ENCODE measurements around the gene LCNL1. TPM values are rescaled to one million over a fixed set of nuclear protein-coding genes. Genes with fewer than 3 reads are reported as not detected.
A peak's percentile ranks its signal among the peaks of the same experiment; 100 is the strongest.

LCNL1 gene
- total RNA-seq, 5 donors from 2014 or later (not counting 1 experiment from before 2014, with no cell fraction given): 0.29 to 2.2 (median 1.3) TPM

- Histone ChIP-seq H3K4me1 (ENCODE audit: control insufficient read depth in 1 of 2, extremely low read depth in 1 of 2, insufficient read depth in 2 of 2, low read length in 2 of 2) (peaks cover 8 to 43% of the 10 kb centered on the region in 2 experiments), H3K27me3 (replicated peaks in 1 of 2; ENCODE audit: control insufficient read depth in 2 of 2, extremely low read depth in 1 of 2, insufficient read depth in 2 of 2, low read length in 1 of 2) (peaks cover 0 to 36% of the 10 kb centered on the region in 2 experiments), H3K27ac (ENCODE audit: low read length) (no peak overlapping the region), H3K4me3 (ENCODE audit: control insufficient read depth in 1 of 2, extremely low read depth in 1 of 2, low read length in 1 of 2) (no peak overlapping the region), H3K9me3 (no peaks in the 10 kb centered on the region), H3K36me3 (ENCODE audit: control insufficient read depth in 2 of 2, extremely low read depth in 1 of 2, insufficient read depth in 1 of 2, low read length in 1 of 2) (peaks cover 4 to 7% of the 10 kb centered on the region in 2 donors)
- Mint-ChIP-seq H3K4me3 (no peak overlapping the region), H3K4me1 (peaks cover 14 to 24% (median 16%) of the 10 kb centered on the region in 3 donors), H3K27me3 (peaks cover 8 to 20% of the 10 kb centered on the region in 2 donors), H3K27ac (no peak overlapping the region), H3K9me3 (no peaks in the 10 kb centered on the region), H3K36me3 (peaks cover 3% of the 10 kb centered on the region)
- 92% methylated on average over 4 of the region's 4 CpGs for WGBS (ENCODE audit: insufficient coverage)
- no peak for DNase-seq
- POLR2A ChIA-PET: no interaction called here
- CTCF ChIA-PET: no interaction called here
- no peak for ATAC-seq (replicated peaks in 1 of 4)
These were observed 6.1 kb downstream of the LCNL1 start for GRCh38 chr9:136988872-136989271.

- ChIA-PET POLR2A (no interaction called here), CTCF (interaction anchor here in 1 of 2 donors (0.5 kb wide), 1 partner anchor 9 kb away, joined by 3 read pairs; no protein-coding TSS in a partner anchor)
- 76% methylated on average over 6 of the region's 10 CpGs for whole genome bisulfite sequencing (ENCODE audit: insufficient coverage)
- Histone ChIP-seq H3K27ac (ENCODE audit: low read length) (no peak overlapping the region), H3K9me3 (no peaks in the 10 kb centered on the region), H3K4me1 (ENCODE audit: control insufficient read depth in 1 of 2, extremely low read depth in 1 of 2, insufficient read depth in 2 of 2, low read length in 2 of 2) (peaks cover 8 to 44% of the 10 kb centered on the region in 2 experiments), H3K36me3 (ENCODE audit: control insufficient read depth in 2 of 2, extremely low read depth in 1 of 2, insufficient read depth in 1 of 2, low read length in 1 of 2) (peaks cover 4 to 13% of the 10 kb centered on the region in 2 donors), H3K27me3 (replicated peaks in 1 of 2; ENCODE audit: control insufficient read depth in 2 of 2, extremely low read depth in 1 of 2, insufficient read depth in 2 of 2, low read length in 1 of 2) (peaks cover 0 to 20% of the 10 kb centered on the region in 2 experiments), H3K4me3 (ENCODE audit: control insufficient read depth in 1 of 2, extremely low read depth in 1 of 2, low read length in 1 of 2) (no peak overlapping the region)
- peaks cover 3% of the 10 kb centered on the region for H3K36me3 Mint-ChIP-seq
- ATAC-seq (replicated peaks in 1 of 4): no peak
- peaks cover 11 to 25% (median 19%) of the 10 kb centered on the region in 3 donors for H3K4me1 Mint-ChIP-seq
- peaks cover 5 to 14% of the 10 kb centered on the region in 2 donors for H3K27me3 Mint-ChIP-seq
- DNase-seq: no peak
- H3K4me3 Mint-ChIP-seq: peak overlapping the region; percentile 76 to 84 (median 80)
- peak overlapping the region; percentile 72 to 78 for H3K27ac Mint-ChIP-seq
- no peaks in the 10 kb centered on the region for H3K9me3 Mint-ChIP-seq
These were observed 7.6 kb downstream of the LCNL1 start for GRCh38 chr9:136990242-136990911.

- CTCF ChIA-PET: interaction anchor here (0.6 to 3.1 kb wide), 6 partner anchors 14 to 143 kb away, joined by 4 to 9 read pairs (median 6); no protein-coding TSS in a partner anchor
- ATAC-seq (replicated peaks in 1 of 4): peak; percentile 84 to 91 (median 88)
- WGBS (ENCODE audit: insufficient coverage): 1% methylated on average over 55 of the region's 92 CpGs
These were observed 9.4 kb downstream of the LCNL1 start, which contains the start of gene PAXX for GRCh38 chr9:136991993-136992818. Gene PAXX (plus strand): TSS chr9:136992422. CDS start chr9:136992444, 22 bp downstream.

GRCh38 chr9:136992819-136993369 is 10.1 kb downstream of the LCNL1 start:
- H3K9me3 Mint-ChIP-seq: no peaks in the 10 kb centered on the region
- Histone ChIP-seq H3K4me3 (ENCODE audit: control insufficient read depth in 1 of 2, extremely low read depth in 1 of 2, low read length in 1 of 2) (peak overlapping the region; percentile 84 to 89), H3K4me1 (ENCODE audit: control insufficient read depth in 1 of 2, extremely low read depth in 1 of 2, insufficient read depth in 2 of 2, low read length in 2 of 2) (peaks cover 22 to 62% of the 10 kb centered on the region in 2 experiments), H3K9me3 (no peaks in the 10 kb centered on the region), H3K27me3 (replicated peaks in 1 of 2; ENCODE audit: control insufficient read depth in 2 of 2, extremely low read depth in 1 of 2, insufficient read depth in 2 of 2, low read length in 1 of 2) (peaks cover 0 to 23% of the 10 kb centered on the region in 2 experiments), H3K36me3 (ENCODE audit: control insufficient read depth in 2 of 2, extremely low read depth in 1 of 2, insufficient read depth in 1 of 2, low read length in 1 of 2) (peaks cover 4 to 13% of the 10 kb centered on the region in 2 donors), H3K27ac (ENCODE audit: low read length) (peak overlapping the region; percentile 86)
- H3K4me3 Mint-ChIP-seq: peak overlapping the region; percentile 79 to 85 (median 84)
- DNase-seq: no peak
- ATAC-seq (replicated peaks in 1 of 4): no peak
- POLR2A ChIA-PET: no interaction called here
- H3K36me3 Mint-ChIP-seq: peaks cover 3% of the 10 kb centered on the region
- CTCF ChIA-PET: interaction anchor here in 1 of 2 donors (1.6 to 3.1 kb wide), 2 partner anchors 15 to 36 kb away, joined by 7 to 9 read pairs; no protein-coding TSS in a partner anchor
- 42% methylated on average over 13 of the region's 18 CpGs for WGBS (ENCODE audit: insufficient coverage)
- H3K4me1 Mint-ChIP-seq: peaks cover 25 to 42% (median 34%) of the 10 kb centered on the region in 3 donors
- H3K27ac Mint-ChIP-seq: peak overlapping the region; percentile 84 to 86
- H3K27me3 Mint-ChIP-seq: peaks cover 0 to under 1% of the 10 kb centered on the region in 2 donors

More at GRCh38 chr9:136991993-136992818, 9.4 kb downstream of the LCNL1 start, which contains the start of gene PAXX:
- H3K9me3 Mint-ChIP-seq: no peaks in the 10 kb centered on the region
- Histone ChIP-seq H3K4me1 (ENCODE audit: control insufficient read depth in 1 of 2, extremely low read depth in 1 of 2, insufficient read depth in 2 of 2, low read length in 2 of 2) (peaks cover 17 to 55% of the 10 kb centered on the region in 2 experiments), H3K27me3 (replicated peaks in 1 of 2; ENCODE audit: control insufficient read depth in 2 of 2, extremely low read depth in 1 of 2, insufficient read depth in 2 of 2, low read length in 1 of 2) (peaks cover 0 to 21% of the 10 kb centered on the region in 2 experiments), H3K9me3 (no peaks in the 10 kb centered on the region), H3K36me3 (ENCODE audit: control insufficient read depth in 2 of 2, extremely low read depth in 1 of 2, insufficient read depth in 1 of 2, low read length in 1 of 2) (peaks cover 4 to 13% of the 10 kb centered on the region in 2 donors), H3K27ac (ENCODE audit: low read length) (peak within 1 kb of the TSS; percentile 86), H3K4me3 (ENCODE audit: control insufficient read depth in 1 of 2, extremely low read depth in 1 of 2, low read length in 1 of 2) (peak within 1 kb of the TSS; percentile 84 to 89)
- peaks cover 0 to 8% of the 10 kb centered on the region in 2 donors for H3K27me3 Mint-ChIP-seq
- DNase-seq: peak; percentile 81 to 96 (median 91)
- POLR2A ChIA-PET: no interaction called here
- H3K4me1 Mint-ChIP-seq: peaks cover 19 to 36% (median 27%) of the 10 kb centered on the region in 3 donors
- peak within 1 kb of the TSS; percentile 79 to 85 (median 84) for H3K4me3 Mint-ChIP-seq
- peaks cover 3% of the 10 kb centered on the region for H3K36me3 Mint-ChIP-seq
- H3K27ac Mint-ChIP-seq: peak within 1 kb of the TSS; percentile 84 to 86

GRCh38 chr9:136994180-136994887 is 11.5 kb downstream of the LCNL1 start:
- H3K36me3 Mint-ChIP-seq: peaks cover 3% of the 10 kb centered on the region
- Histone ChIP-seq H3K9me3 (no peaks in the 10 kb centered on the region), H3K4me1 (ENCODE audit: control insufficient read depth in 1 of 2, extremely low read depth in 1 of 2, insufficient read depth in 2 of 2, low read length in 2 of 2) (peaks cover 22 to 76% of the 10 kb centered on the region in 2 experiments), H3K36me3 (ENCODE audit: control insufficient read depth in 2 of 2, extremely low read depth in 1 of 2, insufficient read depth in 1 of 2, low read length in 1 of 2) (peaks cover 4 to 13% of the 10 kb centered on the region in 2 donors), H3K4me3 (ENCODE audit: control insufficient read depth in 1 of 2, extremely low read depth in 1 of 2, low read length in 1 of 2) (no peak overlapping the region), H3K27ac (ENCODE audit: low read length) (peak overlapping the region; percentile 86), H3K27me3 (replicated peaks in 1 of 2; ENCODE audit: control insufficient read depth in 2 of 2, extremely low read depth in 1 of 2, insufficient read depth in 2 of 2, low read length in 1 of 2) (peaks cover 0 to 28% of the 10 kb centered on the region in 2 experiments)
- ATAC-seq (replicated peaks in 1 of 4): no peak
- DNase-seq: no peak
- H3K9me3 Mint-ChIP-seq: no peaks in the 10 kb centered on the region
- WGBS (ENCODE audit: insufficient coverage): 92% methylated on average over 46 of the region's 54 CpGs
- peak overlapping the region in 1 of 2 donors; percentile 80 for H3K27ac Mint-ChIP-seq
- H3K4me3 Mint-ChIP-seq: peak overlapping the region in 2 of 3 donors; percentile 79 to 84
- peaks cover 0 to 4% of the 10 kb centered on the region in 2 donors for H3K27me3 Mint-ChIP-seq
- peaks cover 31 to 53% (median 46%) of the 10 kb centered on the region in 3 donors for H3K4me1 Mint-ChIP-seq
- CTCF ChIA-PET: interaction anchor here in 1 of 2 donors (3.1 kb wide), 1 partner anchor 35 kb away, joined by 9 read pairs; no protein-coding TSS in a partner anchor
- POLR2A ChIA-PET: interaction anchor here in 1 of 2 donors (0.6 kb wide), 1 partner anchor 36 kb away, joined by 3 read pairs; no protein-coding TSS in a partner anchor

All from T-cell (primary cell).